GM21786 (cell line): ENCODE measurements around the gene GORASP2.
A peak's percentile ranks its signal among the peaks of the same experiment; 100 is the strongest.

Source experiments
- ATAC-seq: cut with Tn5 transposase; IDR thresholded peaks from one replicate; pipeline ENCODE4 v1.9.1; 2021; ENCODE audit not compliant: unreplicated experiment

GORASP2 gene

DNA sequence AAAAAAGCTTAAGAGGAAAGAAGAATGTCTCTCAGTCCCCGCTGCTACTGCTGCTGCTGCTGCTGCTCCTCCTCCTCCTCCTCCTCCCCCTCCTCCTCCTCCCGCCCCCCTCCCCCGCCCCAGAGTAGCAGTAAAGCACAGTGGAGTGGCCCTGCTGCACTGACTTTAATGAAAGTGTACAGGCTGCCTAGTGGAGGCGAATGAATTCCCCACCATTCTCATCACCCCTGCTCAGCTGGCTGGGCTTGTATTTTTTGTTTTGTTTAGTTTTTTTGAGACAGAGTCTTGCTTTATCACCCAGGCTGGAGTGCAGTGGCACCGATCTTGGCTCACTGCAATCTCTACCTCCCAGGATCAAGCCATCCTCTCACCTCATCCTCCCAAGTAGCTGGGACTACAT is 34.3 kb downstream of the GORASP2 start:
- no peak for ATAC-seq

DNA sequence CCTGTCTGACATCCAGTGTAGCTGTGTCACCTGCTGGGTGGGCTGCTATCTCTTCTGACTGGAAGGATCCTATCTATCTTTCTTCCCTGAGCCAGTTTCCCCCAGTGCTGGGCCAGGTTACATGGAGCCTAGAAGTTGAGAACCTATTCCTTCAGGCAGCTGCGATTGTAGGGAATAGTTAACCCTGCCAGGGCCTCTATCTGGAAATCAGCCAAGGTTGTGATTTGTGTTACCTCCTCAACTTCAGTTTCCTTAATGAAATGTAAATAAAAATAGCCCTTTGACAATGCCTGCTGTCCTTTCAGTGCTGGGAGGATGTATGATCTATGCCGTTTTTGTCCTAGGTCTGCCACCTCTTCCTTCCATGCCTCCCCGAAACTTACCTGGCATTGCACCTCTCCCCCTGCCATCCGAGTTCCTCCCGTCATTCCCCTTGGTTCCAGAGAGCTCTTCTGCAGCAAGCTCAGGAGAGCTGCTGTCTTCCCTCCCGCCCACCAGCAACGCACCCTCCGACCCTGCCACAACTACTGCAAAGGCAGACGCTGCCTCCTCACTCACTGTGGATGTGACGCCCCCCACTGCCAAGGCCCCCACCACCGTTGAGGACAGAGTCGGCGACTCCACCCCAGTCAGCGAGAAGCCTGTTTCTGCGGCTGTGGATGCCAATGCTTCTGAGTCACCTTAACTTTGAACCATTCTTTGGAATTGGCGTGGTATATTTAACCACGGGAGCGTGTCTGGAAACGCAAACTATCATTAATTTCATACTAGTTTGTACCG is 36.6 kb downstream of the GORASP2 start:
- ATAC-seq = no peak

DNA sequence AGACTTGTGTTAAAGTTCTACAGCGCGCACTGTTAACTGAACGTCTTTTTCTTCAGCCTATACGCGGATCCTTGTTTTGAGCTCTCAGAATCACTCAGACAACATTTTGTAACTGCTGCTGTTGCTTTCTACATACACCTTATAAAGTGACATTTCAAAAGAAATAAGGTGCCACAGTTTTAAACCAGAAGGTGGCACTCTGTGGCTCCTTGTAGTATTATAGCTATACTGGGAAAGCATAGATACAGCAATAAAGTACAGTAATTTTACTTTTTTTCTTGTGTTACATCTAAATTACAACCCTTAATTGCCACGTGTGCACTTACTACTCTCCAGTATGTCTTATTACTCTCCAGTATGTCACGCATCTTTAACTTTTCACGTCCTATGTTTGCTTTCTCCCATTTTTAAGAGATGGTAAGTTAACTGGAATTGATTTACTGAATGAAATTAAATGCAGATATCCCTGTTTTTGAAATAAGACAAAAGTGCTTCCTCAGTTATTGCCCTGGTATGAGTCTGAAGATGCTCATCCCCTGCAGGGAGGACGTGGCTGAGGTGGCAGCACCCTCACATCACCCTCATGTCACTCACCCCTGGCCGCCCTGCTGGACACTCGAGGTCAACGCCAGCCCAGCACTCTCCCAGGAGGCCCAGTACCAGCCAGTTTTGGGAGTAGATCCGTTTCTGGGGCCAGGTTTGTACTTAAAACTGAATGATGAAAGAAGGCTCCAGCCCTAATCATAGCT is 37.8 kb downstream of the GORASP2 start:
- ATAC-seq = no peak

DNA sequence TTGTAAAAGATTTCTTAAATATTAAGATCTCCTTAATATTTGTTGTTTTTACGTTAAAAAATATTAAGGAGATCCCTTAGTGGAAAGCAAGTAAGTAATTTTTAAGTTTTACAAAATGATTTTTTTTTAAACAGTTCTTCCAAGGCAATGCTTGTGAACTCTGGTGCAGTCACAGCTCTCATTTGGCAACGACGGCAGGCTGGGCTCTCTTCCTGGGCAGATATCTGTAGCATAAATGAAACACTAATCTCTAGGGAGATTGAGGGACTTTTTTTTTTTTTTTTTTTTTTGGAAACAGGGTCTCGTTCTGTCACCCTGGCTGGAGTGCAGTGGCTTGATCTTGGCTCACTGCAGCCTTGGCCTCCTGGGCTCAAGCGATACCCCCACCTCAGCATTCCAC is 38.5 kb downstream of the GORASP2 start:
- ATAC-seq = no peak

DNA sequence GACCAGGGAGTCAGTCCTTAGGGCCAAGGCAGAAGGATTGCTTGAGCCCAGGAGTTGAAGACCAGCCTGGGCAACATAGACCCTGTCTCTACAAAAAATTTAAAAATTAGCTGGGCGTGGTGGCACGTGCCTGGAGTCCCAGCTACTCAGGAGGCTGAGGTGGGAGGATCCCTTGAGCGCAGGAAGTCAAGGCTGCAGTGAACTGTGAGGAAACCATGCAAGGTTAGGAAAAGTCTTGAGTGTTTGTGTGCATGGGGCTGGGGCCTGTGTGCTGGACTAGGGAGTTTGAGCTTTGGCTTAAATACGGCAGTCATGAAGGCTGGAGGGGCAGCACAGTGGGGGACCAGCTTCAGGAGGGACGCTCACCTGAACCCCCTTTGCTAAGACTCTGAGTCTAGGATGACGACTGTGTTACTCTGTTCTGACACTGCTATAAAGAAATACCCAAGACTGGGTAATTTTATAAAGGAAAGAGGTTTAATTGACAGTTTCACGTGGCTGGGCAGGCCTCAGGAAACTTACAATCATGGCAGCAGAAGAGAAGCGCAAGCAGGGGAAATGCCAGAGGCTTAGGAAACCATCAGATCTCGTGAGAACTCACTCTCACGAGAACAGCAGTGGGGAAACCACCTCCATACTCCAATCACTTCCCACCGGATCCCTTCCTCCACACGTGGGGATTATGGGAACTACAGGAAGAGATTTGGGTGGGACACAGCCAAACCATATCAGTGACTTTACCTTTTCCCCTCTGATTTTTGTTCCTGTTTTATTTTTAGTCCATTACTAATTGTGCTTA is 39.4 kb downstream of the GORASP2 start:
- no peak for ATAC-seq

DNA sequence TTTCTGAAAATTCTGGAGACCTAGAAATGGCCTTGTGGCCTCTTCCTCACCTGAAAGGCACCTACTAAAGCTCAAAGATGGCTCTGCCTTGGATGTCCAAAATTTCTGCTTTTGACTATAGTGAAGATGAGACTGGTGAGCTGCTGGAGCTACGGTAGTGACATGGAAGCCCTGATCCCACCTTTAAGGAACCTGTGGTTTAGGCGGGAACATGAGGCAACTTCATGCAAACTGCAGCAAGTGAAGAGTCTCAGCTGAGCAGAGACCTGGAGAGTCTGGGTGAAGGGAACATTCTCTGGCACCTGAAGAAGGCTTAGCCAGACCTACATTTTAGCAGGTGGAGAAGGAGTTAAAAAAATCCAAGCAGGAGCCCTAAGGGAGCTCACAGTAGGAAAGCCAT is 40.0 kb downstream of the GORASP2 start:
- ATAC-seq = no peak

DNA sequence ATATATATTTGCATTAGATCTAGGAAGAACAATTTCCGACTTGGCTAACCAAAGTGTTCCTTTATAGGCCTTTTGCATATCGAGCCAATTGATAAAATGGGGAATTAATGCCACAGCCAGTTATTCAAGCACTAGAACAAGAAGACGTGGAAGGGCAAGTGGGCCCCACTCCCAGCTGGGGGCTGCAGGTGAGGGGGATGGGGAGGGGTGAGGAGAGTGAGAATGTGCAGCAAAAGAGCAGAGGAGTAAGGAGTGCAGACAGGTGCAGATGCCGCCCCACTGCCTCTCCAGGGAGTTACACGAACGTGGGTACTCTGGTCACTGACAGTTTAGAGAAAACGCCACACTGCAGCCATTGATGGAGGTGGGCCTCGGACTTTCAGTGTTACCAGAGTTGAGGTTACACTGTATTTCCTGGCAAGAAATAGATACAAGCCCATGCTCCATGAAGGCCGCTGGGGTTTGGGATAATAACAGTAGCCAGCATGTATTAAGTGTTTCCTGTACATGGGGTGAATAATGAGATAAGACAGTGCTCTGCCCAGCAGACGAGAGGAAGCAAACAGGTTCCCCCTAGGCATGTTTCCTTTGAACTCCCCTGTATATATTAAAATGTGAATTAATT is 40.9 kb downstream of the GORASP2 start:
- no peak for ATAC-seq

DNA sequence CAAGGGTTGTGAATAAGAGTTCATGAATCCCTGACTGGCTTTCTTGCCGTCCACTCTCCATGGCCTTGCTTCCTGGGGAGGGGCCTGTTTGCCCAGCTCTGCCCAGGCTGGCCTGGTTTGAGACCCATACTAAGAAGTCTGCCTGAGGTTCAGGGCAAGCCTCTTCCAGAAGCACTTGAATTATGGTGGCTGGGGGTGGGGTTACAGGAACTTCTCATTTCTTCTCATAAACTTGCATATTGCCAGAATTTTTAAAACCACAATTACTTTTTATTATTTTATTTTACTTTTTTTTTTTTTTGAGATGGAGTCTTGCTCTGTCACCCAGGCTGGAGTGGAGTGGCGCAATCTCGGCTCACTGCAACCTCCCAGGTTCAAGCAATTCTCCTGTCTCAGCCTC is 42.0 kb downstream of the GORASP2 start:
- no peak for ATAC-seq

DNA sequence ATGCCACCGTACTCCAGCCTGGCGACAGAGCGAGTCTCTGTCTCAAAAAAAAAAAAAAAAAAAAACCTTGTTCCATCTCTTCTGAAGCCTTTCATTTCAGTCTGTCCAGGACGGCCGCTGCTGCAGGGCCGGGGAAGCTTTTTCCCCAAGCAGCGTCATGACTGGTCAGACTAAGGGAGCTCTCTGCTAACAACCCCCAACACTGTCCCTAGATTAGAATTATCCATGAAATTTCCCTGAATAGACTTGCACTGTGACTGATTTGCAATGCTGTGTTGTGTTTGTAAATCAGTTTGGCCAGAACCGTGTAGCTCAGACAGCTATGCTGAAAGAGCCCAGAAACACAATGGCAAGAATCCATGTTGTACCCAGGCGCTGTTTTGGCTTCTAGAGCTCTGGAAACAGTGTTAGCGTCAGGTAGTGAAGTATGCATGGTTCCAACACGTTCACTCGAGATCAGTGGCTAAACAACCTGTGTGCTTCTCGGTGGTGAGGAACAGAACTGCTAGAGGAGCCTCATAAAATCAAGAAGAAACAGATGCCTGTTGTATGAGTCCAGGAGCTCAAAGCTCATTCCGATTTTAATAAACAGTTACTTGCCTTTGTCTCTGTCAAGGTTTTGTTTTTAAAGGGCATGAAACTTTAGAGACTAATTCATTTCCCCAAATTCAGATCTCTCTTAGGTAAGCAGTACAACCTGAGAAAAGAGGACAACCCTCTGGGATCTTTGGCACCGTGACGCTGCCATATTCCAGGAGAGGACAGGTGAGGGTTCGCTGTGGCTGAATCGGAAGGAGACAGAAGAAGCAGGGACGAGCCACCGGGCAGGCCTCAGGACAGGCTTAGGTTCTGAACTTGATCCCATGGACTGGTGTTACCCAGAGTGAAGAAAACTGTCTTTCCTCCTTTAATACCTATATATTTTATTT is 43.5 kb downstream of the GORASP2 start:
- no peak for ATAC-seq

DNA sequence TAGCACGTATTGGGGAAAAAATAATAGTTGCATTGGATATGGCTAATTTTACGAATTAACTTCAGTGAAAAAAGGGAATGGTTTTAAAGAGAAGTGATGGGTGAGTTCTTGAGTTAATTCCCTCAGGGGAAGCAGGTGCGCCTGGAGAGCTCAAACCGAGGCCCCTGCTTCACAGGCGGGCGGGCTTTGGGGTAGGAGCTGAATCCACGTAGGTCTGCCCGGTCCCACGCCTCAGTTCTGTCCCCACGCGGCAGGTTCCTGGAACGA is 44.1 kb downstream of the GORASP2 start:
- ATAC-seq = no peak

DNA sequence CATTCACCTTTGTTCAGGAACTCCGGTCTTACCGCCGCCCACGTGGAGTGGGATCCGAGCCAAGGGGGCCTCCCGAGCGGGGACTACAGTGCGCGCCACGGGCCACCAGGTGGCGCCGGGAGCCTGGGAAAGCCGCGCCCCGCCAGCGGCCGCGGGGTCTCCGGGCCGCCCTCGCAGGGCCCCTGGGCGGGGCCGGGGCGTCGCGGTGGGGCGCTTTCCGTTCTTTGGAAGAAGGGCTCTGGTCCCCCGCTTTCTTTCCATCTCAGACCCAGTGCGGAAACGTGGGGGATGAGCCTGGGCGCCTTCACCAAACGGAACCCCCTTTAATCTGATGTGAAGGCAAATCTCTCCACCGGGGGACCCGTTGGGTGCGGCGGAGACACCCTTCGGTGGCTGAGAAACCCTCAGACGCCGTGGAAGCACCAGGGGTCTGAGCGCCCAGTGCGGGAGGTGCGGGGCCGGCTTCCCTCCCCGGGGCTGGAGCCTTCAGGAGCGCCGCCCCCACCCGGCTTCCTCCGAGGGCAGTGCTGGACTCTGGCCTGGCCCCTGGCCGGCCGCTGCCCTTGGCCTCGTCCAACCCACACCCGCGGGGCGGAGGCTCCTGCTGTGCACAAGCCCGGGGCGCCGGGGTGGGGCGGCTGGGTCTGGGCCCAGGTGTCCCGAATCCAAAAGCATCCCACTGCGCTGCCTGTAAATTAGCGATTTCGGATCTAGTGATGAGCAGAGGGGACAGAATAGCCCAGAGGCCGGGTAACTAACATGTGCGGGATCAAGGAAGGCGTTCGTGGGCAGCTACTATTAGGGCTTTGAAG is 44.6 kb downstream of the GORASP2 start:
- ATAC-seq = peak; percentile 91

DNA sequence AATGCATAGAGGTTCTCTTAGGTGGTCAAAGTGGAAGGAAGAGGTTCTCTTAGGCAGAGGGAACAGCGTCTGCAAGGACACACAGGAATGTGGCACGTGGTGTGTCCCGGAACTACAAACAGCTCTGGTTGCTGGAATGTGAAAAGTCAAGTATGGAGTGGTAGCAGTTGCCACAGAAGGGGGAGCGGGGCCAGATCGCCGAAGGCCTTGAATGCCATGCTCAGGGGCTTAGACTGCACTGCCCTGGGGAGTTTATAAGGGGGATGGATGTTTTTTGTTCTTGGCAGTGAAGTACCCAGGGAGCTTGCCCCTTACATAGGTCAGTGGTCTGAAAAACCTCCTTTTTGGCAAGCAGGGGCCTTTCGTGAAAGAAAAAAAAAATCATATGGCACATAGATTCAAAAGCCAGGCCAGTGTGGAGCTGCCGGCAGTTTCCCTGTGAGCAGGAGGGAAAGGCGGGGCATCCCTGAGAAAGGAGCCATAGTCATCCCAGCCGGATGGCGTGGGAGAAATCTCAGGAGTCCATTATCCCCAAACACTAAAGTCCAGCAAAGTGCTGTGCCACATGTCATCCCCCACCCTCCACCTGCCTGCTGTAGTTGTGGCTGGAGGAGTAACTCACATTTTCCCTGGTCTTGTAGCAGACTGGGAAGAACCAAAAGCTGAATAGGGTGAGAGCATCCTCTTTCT is 45.4 kb downstream of the GORASP2 start:
- ATAC-seq = no peak

DNA sequence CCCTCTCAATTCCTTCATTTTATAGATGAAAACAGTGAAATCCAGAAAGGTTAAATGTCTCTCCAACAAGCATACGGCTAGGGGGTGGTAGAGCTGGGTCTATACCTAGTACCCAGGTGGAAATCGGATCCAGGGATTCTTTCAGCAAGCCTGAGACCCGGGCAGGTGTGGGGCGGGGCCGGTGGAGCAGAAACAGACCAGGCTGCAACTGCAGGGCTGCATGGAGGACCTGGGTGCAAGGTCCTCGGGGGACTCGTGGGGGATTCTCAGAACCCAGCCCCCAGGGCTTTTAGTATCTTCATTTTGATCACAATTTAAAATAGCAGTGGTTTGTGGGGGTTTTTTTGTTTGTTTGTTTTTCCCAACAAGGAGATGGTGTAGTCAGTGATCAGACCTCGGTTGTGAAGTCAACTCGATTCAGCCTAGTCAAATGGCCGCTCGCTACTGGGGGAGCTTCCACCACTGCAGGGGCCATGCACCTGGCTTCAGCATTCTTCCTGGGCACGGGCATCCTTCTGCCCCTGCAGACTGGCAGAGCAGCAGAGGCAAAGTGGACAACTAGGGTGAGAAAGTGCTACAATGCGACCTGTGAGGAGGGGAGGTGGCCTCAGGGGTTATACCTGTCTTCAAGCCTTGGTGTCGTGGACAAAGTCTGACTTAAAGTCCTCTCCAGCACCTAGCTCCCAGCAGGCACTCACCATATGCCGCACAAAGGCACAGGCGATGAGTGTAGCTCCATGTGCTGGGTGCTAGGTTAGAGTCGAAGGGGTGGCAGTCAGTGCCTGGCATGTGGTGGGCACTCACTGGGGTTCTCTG is 46.3 kb downstream of the GORASP2 start:
- ATAC-seq = no peak

DNA sequence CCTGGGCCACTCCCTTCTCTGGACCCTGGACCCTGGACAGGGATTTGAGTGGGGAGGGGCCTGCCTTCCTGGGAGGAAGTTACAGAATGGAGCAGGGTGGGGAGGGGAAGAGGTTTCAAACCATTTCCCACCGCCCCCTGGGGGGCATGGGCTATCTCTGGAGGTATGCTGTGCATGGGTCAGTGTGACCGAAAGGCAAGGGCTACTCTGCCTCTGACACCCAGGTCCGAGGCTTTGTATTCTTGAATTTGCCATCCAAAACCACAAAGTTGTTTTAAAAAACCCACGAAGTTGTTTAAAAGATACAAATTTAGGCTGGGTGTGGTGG is 46.9 kb downstream of the GORASP2 start:
- ATAC-seq = no peak

DNA sequence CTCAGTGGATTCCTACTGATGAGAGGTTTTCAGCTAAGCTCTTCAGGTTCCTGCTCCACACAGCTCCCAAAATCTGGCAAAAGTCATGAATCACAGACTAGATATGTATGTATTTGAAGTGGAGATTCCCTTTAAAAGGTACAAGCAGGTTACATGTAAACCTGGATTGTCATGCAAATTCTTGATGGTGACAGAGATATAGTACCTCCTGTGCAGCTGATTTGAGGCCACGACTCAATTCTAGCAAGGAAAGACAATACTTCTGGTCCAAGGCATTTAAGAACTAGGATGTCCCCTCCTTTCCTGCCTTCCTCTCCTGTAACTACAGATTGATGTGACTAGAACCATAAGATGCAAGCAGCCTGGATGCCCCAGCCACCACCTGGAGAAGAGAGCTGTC is 55.0 kb downstream of the GORASP2 start:
- no peak for ATAC-seq

DNA sequence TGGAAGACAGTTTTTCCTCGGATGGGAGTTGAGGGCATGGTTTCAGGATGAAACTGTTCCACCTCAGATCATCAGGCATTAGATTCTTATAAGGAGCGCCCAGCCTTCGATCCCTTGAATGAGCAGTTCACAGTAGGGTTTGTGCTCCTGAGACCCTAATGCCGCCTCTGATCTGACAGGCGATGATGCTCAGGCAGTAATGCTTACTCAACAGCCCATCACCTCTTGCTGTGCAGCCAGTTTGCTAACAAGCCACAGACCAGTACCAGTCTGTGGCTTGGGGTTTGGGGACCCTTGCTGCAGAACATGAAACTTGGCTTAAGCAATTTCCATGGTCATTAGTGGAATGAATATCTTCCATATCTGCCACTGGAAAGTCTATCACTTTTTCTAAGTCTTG is 56.4 kb downstream of the GORASP2 start:
- no peak for ATAC-seq

DNA sequence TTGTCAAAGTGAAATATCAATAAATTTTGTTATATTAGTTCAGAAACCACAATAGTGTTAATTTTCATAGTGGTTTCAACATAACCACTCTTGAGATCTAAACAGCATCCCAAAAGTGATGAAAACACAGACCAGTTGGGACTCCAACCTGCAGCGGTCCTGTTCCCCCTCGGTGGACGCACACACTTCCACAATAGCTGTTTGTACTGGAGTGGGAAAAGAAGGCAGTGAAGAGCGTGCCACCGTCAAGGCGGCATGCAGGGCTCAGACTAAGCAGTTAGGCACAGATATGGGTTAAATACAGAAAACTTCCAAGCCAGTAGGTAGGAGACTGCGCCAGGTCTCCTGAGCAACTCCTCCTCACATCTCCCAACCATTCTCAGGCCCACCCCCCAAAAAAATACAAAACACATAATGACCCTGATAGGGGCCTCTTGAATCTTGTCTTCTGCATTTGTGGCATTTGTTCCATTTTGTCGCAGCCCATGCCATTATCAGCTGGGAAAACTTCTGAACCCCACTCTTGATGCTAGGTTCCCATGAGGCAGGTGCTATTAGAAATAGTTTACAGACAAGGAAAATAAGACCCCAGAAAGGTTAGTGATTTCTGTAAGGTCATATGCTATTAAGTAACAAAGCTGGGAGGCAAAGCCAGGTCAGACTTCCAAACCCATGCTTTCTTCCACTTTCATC is 57.7 kb downstream of the GORASP2 start:
- no peak for ATAC-seq
